ENCODE measurements around the gene ST6GALNAC6. TPM values are rescaled to one million over a fixed set of nuclear protein-coding genes. Genes with fewer than 3 reads are reported as not detected.
A peak's percentile ranks its signal among the peaks of the same experiment; 100 is the strongest.

ST6GALNAC6 gene
- total and polyA plus RNA-seq, 2 experiments from 2014 or later, result 31.8 to 47.7 TPM

DNA sequence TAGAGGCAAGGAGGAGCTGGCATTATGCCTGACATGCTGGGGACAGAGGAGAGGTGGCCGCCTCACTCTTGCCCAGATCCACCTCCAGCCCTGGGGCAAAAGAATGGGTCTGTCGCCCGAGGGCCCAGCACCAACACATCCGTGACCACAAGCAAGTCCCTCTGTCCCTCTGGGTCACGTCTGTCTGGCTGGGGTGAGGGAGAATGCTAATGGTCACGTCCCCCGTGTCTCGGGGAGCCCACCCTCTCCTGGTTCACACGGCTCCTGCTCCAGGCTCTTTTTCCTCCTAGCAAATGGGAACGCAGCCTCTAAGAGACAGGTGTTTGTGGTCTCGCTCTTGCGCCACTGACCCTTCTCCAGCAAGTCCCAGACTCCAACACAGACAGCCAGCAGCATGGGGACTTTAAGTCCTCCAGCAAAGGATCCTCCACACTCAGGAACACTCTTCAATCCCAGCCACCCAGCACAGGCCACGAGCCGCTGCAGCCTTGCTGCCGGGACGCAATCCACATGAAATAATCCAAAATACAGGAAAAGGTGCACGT, 49.0 kb downstream of the ST6GALNAC6 start:
- Histone ChIP-seq H3K27me3 (no peaks in the 10 kb centered on the region), H2AFZ (no peak overlapping the region), H4K20me1 (ENCODE audit: insufficient read depth, poor library complexity, severe bottlenecking) (no peaks in the 10 kb centered on the region), H3K4me3 (no peak overlapping the region), H3K79me2 (no peaks in the 10 kb centered on the region), H3K4me1 (ENCODE audit: insufficient read depth) (peaks cover 15% of the 10 kb centered on the region), H3K27ac (no peak overlapping the region), H3K4me2 (no peak overlapping the region), H3K9me3 (ENCODE audit: low read depth) (no peaks in the 10 kb centered on the region), H3K36me3 (replicated peaks; ENCODE audit: insufficient read depth, low read depth) (no peaks in the 10 kb centered on the region), H3K9me2 (replicated peaks; ENCODE audit: insufficient read depth) (no peaks in the 10 kb centered on the region)
- no peak for DNase-seq (ENCODE audit: low spot score)
- WGBS (ENCODE audit: low lambda C conversion rate, missing lambda C conversion rate), result 91% methylated on average over 17 of the region's 17 CpGs
- TF ChIP-seq EZH2 (IDR thresholded peaks at IDR 0.05; ENCODE audit: borderline replicate concordance) (no peak), EZH2phosphoT487 (IDR thresholded peaks at IDR 0.05; ENCODE audit: low read depth, severe bottlenecking, unreplicated experiment) (no peak)
- TF ChIP-seq, protein P1, sequence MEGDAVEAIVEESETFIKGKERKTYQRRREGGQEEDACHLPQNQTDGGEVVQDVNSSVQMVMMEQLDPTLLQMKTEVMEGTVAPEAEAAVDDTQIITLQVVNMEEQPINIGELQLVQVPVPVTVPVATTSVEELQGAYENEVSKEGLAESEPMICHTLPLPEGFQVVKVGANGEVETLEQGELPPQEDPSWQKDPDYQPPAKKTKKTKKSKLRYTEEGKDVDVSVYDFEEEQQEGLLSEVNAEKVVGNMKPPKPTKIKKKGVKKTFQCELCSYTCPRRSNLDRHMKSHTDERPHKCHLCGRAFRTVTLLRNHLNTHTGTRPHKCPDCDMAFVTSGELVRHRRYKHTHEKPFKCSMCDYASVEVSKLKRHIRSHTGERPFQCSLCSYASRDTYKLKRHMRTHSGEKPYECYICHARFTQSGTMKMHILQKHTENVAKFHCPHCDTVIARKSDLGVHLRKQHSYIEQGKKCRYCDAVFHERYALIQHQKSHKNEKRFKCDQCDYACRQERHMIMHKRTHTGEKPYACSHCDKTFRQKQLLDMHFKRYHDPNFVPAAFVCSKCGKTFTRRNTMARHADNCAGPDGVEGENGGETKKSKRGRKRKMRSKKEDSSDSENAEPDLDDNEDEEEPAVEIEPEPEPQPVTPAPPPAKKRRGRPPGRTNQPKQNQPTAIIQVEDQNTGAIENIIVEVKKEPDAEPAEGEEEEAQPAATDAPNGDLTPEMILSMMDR (IDR thresholded peaks at IDR 0.05; ENCODE audit: poor library complexity), result no peak

DNA sequence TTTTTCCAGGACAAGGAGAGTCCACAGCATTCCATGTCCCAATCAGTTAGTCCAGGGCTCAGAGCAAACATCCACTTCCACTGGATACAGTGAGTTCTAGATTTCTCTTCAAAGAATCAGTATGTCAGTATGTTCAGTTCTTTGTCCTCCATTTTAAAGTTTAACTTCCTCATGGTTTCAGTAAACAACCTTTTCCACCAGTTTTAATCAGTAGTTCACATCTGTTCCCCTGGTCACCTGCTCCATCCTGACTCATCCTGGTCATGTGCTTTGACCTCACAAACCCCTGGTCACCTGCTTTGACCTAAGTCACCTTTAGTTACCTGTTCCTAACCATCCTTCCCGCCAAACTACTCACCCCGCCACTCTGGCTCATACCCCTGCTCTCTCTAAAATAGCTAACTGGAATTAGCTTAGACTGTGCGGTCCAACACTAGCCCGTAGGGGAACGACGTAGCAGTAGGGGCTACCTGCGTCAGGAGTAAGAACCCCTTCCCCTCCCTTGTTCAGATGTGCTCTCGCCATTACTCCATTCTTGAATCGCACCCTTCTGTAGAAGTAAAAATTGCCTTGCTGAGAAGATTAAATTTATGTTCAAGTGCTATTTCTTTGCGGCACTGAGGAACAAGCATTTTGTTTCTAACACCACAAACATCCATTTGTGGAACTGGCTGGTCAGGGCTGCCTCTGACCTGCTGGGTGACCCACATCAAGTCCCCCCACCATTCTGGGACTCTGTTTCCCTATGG, 50.5 kb downstream of the ST6GALNAC6 start:
- no peaks in the 10 kb centered on the region for H3K79me2 ChIP-seq
- no peak overlapping the region for H2AFZ ChIP-seq
- H3K27ac ChIP-seq, result peak overlapping the region; percentile 86
- H3K4me1 ChIP-seq (ENCODE audit: insufficient read depth), result peaks cover 10% of the 10 kb centered on the region
- 81% methylated on average over 10 of the region's 10 CpGs for WGBS (ENCODE audit: low lambda C conversion rate, missing lambda C conversion rate)
- TF ChIP-seq, protein P1 (IDR thresholded peaks at IDR 0.05; ENCODE audit: poor library complexity), result no peak
- TF ChIP-seq EZH2phosphoT487 (IDR thresholded peaks at IDR 0.05; ENCODE audit: low read depth, severe bottlenecking, unreplicated experiment) (no peak), EZH2 (IDR thresholded peaks at IDR 0.05; ENCODE audit: borderline replicate concordance) (no peak)
- peak; percentile 57 for DNase-seq (ENCODE audit: low spot score)
- no peaks in the 10 kb centered on the region for H4K20me1 ChIP-seq (ENCODE audit: insufficient read depth, poor library complexity, severe bottlenecking)
- H3K36me3 ChIP-seq (replicated peaks; ENCODE audit: insufficient read depth, low read depth), result no peaks in the 10 kb centered on the region
- H3K27me3 ChIP-seq, result no peaks in the 10 kb centered on the region
- H3K9me3 ChIP-seq (ENCODE audit: low read depth), result no peaks in the 10 kb centered on the region
- no peak overlapping the region for H3K4me2 ChIP-seq
- H3K4me3 ChIP-seq, result no peak overlapping the region
- no peaks in the 10 kb centered on the region for H3K9me2 ChIP-seq (replicated peaks; ENCODE audit: insufficient read depth)

DNA sequence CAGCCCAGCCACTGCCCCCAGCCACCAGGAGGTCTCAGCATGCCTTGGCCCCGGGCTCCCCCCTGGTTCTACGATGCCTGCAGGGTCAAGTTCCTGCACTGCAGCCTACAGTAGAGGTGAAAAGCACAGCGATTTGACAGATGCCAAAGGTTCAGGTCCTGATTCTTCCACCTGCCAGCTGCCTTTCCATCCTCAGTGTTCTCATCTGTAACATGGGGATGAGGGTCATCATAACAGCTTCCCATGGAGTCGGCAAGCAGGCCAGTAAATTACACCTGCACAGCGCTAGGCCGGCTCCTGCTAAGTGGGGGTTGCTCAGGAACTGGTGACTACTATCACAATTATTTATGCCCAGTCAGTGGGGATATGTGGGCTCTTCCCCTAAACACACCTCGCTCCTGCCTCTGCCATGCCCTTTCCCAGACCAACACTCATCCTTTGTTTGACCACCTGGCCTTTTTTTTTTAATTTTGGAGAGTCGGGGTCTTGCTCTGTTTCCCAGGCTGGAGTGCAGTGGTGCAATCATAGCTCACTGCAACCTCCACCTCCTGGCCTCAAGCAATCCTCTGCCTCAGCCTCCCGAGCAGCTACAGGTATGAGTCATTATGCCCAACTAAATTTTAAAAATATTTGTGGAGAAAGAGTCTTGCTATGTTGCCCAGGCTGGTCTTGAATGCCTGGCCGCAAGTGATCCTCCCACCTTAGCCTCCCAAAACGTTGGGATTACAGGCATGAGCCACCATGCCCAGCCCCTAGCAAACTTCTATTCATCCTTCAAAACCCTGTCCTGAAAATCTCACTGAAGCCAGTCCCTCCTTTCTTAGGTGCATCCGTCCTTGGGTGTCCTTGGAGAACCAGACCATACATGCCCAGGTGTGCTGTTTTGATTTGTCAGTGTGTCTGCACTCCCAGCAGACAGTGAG, 51.3 kb downstream of the ST6GALNAC6 start:
- Histone ChIP-seq H3K36me3 (replicated peaks; ENCODE audit: insufficient read depth, low read depth) (no peaks in the 10 kb centered on the region), H3K9me2 (replicated peaks; ENCODE audit: insufficient read depth) (no peaks in the 10 kb centered on the region), H3K4me1 (ENCODE audit: insufficient read depth) (peaks cover 10% of the 10 kb centered on the region), H4K20me1 (ENCODE audit: insufficient read depth, poor library complexity, severe bottlenecking) (no peaks in the 10 kb centered on the region), H2AFZ (no peak overlapping the region), H3K4me3 (no peak overlapping the region), H3K9me3 (ENCODE audit: low read depth) (no peaks in the 10 kb centered on the region), H3K27me3 (no peaks in the 10 kb centered on the region), H3K79me2 (no peaks in the 10 kb centered on the region), H3K4me2 (no peak overlapping the region), H3K27ac (peak overlapping the region; percentile 86)
- TF ChIP-seq, protein P1 (IDR thresholded peaks at IDR 0.05; ENCODE audit: poor library complexity), result no peak
- TF ChIP-seq EZH2phosphoT487 (IDR thresholded peaks at IDR 0.05; ENCODE audit: low read depth, severe bottlenecking, unreplicated experiment) (no peak), EZH2 (IDR thresholded peaks at IDR 0.05; ENCODE audit: borderline replicate concordance) (no peak)
- DNase-seq (ENCODE audit: low spot score), result no peak
- 80% methylated on average over 12 of the region's 12 CpGs for WGBS (ENCODE audit: low lambda C conversion rate, missing lambda C conversion rate)
